Ectodermal cell (in vitro differentiated cells): ENCODE results near the gene COQ8A.

Experiments used
- H3K27ac ChIP-seq: 2 replicates; pipeline ENCODE4 v1.7.0; 2013; ENCODE audit warnings: mild to moderate bottlenecking, low read depth, low read length; ENCODE audit not compliant: insufficient read depth, poor library complexity, severe bottlenecking
- H3K27me3 ChIP-seq: 2 replicates; pipeline ENCODE4 v1.7.0; 2013; ENCODE audit warnings: mild to moderate bottlenecking, low read length; ENCODE audit not compliant: insufficient read depth, control insufficient read depth, poor library complexity, severe bottlenecking
- H3K36me3 ChIP-seq: one replicate; pipeline ENCODE4 v1.7.0; 2013; ENCODE audit warnings: low read length; ENCODE audit not compliant: control insufficient read depth, insufficient read depth
- H3K4me1 ChIP-seq: one replicate; pipeline ENCODE4 v1.7.0; 2013; ENCODE audit warnings: low read length; ENCODE audit not compliant: control insufficient read depth, insufficient read depth
- H3K4me3 ChIP-seq: 2 replicates; pipeline ENCODE4 v1.7.0; 2013; ENCODE audit warnings: low read depth, low read length, control low read depth; ENCODE audit not compliant: insufficient read depth
- H3K9me3 ChIP-seq: 2 replicates; pipeline ENCODE4 v1.7.0; 2013; ENCODE audit warnings: mild to moderate bottlenecking, low read length, moderate library complexity; ENCODE audit not compliant: control insufficient read depth
- WGBS, 2 experiments: methylation state at CpG; one replicate each; pipeline ENCODE4 v1.1.7; 2013; ENCODE audit warnings: missing lambda C conversion rate in 2 of 2; 5-methylcytosine and 5-hydroxymethylcytosine counted together

COQ8A gene

DNA sequence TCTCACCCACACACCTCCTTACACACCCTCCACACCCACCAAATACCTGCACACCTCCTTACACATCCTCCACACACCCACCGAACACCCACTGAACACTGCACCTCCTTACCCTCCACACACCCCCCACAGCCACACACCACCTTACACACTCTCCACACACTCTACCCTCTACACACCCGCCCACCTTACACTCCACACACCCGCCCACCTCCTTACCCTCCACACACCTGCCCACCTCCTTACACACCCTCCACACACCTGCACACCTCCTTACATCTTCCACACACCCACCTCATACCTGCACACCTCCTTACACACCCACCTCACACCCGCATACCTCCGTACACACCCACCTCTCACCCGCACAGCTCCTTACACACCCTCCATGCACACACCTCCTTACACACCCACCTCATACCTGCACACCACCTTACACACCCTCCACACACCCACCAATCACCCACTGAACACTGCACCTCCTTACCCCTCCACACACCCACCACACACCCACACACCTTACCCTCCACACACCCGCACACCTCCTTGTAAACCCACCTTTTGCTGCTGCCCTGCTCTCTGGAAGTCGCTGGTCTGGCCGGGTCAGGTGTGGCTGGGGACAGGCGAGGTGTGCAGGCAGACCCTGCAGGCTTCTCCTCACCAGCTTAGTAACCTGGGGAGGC lies 38.5 kb downstream of the COQ8A start:
- 92% methylated on average over 10 of the region's 10 CpGs for WGBS, 2 experiments
- no peak overlapping the region for H3K4me3 ChIP-seq
- H3K27ac ChIP-seq: no peak overlapping the region
- H3K27me3 ChIP-seq: no peaks in the 10 kb centered on the region
- peaks cover 26% of the 10 kb centered on the region for H3K4me1 ChIP-seq
- H3K36me3 ChIP-seq: no peaks in the 10 kb centered on the region
- H3K9me3 ChIP-seq: no peaks in the 10 kb centered on the region

DNA sequence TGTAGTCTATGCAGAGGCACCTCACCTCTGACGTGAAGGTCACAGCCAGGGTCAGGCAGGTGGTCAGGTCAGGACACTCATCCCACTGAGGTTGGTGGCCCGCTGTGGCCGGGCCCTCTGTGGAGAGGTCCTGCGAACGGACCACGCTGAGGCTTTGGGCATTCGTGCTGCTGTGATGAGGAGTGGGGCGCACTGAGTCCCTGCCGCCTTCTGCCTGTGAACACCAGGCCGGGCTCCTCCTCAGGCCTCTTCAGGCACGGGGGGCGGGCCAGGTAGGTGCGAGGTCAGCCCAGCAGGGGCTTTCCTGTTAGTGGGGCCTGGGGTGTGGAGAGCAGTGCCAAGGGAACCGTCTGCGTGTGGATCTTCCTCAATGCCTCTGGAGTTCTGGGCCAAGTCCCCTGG lies 39.0 kb downstream of the COQ8A start:
- WGBS, 2 experiments: 89 to 92% methylated on average over 15 of the region's 15 CpGs
- Histone ChIP-seq H3K4me3 (no peak overlapping the region), H3K9me3 (no peaks in the 10 kb centered on the region), H3K27me3 (no peaks in the 10 kb centered on the region), H3K36me3 (no peaks in the 10 kb centered on the region), H3K4me1 (peaks cover 20% of the 10 kb centered on the region), H3K27ac (no peak overlapping the region)

DNA sequence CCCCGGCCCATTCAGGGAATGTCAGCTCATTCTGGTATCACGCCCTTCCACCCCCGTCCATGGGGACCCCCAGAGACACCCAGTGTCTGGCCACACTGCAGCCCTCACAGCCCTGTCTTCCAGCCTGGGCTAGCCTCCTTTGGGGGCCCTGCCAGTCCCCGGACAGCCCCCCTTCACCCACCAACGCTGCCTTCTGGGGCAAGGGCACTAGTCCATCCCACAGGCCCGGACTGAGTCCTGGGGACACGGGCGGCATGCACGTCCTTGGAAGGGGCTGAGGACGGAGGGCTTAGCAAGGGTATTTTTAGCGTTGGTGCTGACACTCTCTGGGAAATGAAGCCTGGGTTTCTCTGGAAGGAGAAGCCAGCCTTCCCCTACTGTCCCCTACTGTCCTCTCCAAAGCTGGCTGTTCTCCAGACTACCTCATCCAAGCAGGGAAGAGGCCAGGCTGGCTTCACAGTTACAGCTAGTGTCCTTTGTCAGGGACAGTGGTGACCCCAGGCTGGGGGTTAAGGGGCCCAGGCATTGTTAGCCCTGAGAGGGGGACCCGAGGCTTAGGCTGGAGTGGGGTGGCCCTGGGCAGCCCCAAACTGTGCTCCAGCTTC lies 39.5 kb downstream of the COQ8A start:
- H3K27ac ChIP-seq: no peak overlapping the region
- H3K36me3 ChIP-seq: no peaks in the 10 kb centered on the region
- H3K9me3 ChIP-seq: no peaks in the 10 kb centered on the region
- peaks cover 15% of the 10 kb centered on the region for H3K4me1 ChIP-seq
- no peak overlapping the region for H3K4me3 ChIP-seq
- 92 to 94% methylated on average over 12 of the region's 12 CpGs for WGBS, 2 experiments
- H3K27me3 ChIP-seq: no peaks in the 10 kb centered on the region

DNA sequence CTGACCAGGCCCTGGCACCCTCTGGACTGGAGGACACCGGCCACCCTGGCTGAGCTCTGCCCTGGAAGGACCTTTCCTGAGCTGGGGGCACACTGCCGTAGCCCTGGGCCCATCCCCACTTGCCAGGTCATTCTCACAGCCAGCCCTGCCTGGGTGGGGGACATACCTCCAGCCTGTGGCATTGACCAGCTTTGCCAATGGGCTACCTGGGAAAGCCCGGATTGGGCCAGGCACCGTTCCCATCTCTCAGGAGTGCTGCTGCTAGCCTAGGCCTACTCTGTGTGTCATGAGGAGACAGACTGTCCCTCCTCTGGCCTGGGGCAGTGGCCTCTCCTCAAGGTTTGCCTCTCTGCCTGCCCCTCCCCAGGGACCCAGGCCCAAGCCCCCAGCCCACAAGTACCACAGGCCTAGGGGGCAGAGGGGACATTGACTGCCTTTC lies 40.0 kb downstream of the COQ8A start:
- Histone ChIP-seq H3K9me3 (no peaks in the 10 kb centered on the region), H3K27ac (no peak overlapping the region), H3K27me3 (no peaks in the 10 kb centered on the region), H3K4me3 (no peak overlapping the region), H3K4me1 (peaks cover 10% of the 10 kb centered on the region), H3K36me3 (no peaks in the 10 kb centered on the region)
- 93% methylated on average over 4 of the region's 4 CpGs for WGBS, 2 experiments

DNA sequence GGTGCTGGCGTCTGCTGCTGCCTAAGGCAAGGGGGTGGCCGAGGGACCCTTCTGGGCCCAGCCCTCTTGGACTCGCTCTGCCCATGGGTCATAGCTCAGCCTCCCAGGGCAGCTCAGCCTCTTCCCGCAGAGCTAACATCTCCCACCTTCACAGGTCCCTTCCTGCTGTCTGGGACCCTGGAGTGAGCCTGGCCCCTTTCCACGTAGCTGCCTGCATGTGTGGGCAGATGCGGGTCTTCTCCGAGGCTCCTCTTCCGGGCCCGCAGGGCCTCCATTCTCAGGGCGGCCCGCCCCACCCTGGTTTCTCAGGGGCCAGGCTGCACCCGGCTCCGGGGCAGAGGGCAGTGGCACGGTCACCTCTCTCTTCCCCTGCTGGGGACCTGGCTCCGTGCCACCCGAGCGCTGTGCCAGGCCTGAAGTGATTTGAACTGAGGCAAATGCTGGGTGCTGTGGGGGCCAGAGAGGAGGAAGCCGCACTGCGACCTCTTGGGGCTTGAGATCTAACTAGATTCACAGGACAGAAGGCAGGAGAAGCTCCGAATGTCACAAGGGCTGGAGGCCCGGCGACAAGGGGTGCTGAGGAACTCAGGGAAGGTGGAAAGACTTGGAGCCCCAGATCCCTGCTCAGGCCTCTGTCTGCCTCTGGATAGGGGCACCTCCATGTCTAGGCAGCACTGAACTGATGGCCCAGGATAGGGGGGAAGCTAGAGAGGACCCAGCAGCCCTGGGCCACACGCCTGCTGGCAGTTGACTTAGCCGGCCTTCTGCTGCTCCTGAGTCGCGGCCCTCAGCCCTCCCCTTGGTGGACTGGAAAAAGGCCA lies 40.7 kb downstream of the COQ8A start:
- no peaks in the 10 kb centered on the region for H3K27me3 ChIP-seq
- H3K4me1 ChIP-seq: peaks cover 6% of the 10 kb centered on the region
- H3K36me3 ChIP-seq: no peaks in the 10 kb centered on the region
- no peak overlapping the region for H3K4me3 ChIP-seq
- WGBS, 2 experiments: 94 to 95% methylated on average over 26 of the region's 26 CpGs
- H3K9me3 ChIP-seq: no peaks in the 10 kb centered on the region
- no peak overlapping the region for H3K27ac ChIP-seq

DNA sequence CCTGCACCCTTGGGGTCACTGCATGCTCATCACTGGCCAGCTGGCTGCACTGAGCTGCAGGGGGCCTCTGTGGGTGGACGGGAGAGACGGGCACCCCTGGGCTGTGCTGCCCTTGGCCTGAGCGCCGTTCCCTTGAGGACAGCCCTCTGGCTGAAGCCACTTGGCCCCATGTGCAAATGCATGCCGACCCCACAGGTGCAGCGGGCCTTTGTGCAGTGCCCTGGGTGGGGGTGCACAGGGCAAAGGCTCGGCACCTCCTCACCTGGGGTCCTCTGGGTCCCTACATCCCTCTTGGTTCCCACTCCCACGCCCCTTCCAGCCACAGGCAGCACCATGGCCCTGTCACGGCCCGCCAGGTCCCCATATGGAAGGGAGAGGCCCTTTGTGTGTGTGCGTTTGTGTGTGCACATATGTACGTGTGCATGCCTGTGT lies 41.3 kb downstream of the COQ8A start:
- WGBS, 2 experiments: 92 to 93% methylated on average over 12 of the region's 12 CpGs
- Histone ChIP-seq H3K27ac (no peak overlapping the region), H3K4me1 (peaks cover 4% of the 10 kb centered on the region), H3K36me3 (no peaks in the 10 kb centered on the region), H3K9me3 (no peaks in the 10 kb centered on the region), H3K27me3 (no peaks in the 10 kb centered on the region), H3K4me3 (no peak overlapping the region)

DNA sequence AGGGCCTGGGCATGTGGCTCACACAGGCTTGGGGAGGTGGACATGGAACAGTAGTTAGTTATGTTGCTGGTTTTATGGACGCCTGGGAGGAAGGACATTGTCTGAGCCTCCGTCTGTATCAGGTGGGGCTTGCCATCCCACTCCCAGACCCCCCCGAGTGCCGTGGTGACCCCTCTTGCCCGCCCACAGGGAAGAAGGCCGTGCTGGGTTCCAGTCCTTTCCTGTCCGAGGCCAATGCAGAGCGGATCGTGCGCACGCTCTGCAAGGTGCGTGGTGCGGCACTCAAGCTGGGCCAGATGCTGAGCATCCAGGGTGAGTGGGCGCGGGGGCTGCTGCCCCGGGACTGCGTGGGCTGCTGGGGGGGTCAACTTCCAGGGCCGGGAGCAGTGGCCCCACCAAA lies 41.7 kb downstream of the COQ8A start:
- Histone ChIP-seq H3K4me3 (no peak overlapping the region), H3K27me3 (no peaks in the 10 kb centered on the region), H3K36me3 (peaks cover 3% of the 10 kb centered on the region), H3K9me3 (no peaks in the 10 kb centered on the region), H3K4me1 (peaks cover 4% of the 10 kb centered on the region), H3K27ac (no peak overlapping the region)
- 94 to 96% methylated on average over 18 of the region's 18 CpGs for WGBS, 2 experiments

DNA sequence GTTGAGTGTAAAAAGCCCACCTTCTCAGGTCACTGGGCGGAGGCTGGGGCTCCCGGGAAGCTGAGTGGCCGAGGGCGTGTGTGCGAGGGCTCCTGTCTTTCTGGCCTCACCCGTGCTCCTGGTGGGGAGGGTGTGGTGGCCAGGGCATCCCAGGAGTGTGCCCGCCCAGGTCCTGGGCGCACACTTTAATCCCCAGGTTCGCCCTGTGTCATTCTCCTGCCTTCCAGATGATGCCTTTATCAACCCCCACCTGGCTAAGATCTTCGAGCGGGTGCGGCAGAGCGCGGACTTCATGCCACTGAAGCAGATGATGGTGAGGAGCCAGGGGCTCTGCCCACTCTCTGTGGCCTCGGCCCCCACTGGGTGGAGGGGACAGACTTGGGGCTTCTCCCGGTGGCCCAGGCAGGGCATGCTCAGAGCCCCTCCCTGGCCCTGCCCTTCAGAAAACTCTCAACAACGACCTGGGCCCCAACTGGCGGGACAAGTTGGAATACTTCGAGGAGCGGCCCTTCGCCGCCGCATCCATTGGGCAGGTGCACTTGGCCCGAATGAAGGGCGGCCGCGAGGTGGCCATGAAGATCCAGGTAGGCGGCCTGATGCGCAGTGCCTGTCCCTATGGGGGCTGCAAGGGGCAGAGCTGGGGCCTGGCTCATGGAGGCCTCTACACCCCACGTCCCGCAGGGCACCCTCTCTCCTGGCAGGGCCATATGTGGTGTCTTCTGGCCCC lies 42.5 kb downstream of the COQ8A start:
- peaks cover 4% of the 10 kb centered on the region for H3K4me1 ChIP-seq
- no peak overlapping the region for H3K27ac ChIP-seq
- 96% methylated on average over 31 of the region's 31 CpGs for WGBS, 2 experiments
- no peaks in the 10 kb centered on the region for H3K27me3 ChIP-seq
- peaks cover 3% of the 10 kb centered on the region for H3K36me3 ChIP-seq
- no peak overlapping the region for H3K4me3 ChIP-seq
- no peaks in the 10 kb centered on the region for H3K9me3 ChIP-seq

DNA sequence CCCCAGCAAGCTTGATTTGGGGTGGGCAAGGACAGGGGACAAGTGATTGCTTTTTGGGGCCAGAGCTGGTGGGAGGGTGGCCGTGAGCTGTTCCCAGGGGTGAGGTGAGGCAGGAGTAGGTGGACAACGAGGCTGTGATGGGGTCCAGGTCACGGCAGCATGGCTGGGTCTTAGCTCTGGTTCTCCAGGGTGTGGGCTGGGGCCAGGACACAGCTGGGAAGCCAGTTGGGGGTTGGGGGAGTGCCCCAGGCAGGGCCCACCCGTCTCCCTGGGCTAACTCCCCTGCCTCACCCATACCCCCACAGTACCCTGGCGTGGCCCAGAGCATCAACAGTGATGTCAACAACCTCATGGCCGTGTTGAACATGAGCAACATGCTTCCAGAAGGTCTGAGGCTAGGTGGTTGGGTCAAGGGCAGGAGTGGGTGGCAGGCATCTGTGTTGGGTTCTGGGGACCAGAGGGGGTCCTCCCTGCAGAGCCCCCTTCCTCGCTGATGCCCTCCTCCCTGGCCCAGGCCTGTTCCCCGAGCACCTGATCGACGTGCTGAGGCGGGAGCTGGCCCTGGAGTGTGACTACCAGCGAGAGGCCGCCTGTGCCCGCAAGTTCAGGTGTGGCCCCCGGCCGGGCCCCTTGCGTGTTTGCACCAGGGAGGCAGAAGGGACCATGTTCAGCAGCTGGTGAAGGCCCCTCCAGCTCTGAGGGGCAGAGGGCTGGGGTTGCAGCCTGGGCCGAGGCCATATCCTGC lies 43.3 kb downstream of the COQ8A start:
- Histone ChIP-seq H3K9me3 (no peaks in the 10 kb centered on the region), H3K27me3 (no peaks in the 10 kb centered on the region), H3K36me3 (peaks cover 3% of the 10 kb centered on the region), H3K4me1 (peaks cover 12% of the 10 kb centered on the region), H3K4me3 (no peak overlapping the region), H3K27ac (no peak overlapping the region)
- 93 to 96% methylated on average over 18 of the region's 18 CpGs for WGBS, 2 experiments
